Hepatocyte (in vitro differentiated cells): Measurements from ENCODE around the gene CD72. TPM values are rescaled to one million over a fixed set of nuclear protein-coding genes. Genes with fewer than 3 reads are reported as not detected.
A peak's percentile ranks its signal among the peaks of the same experiment; 100 is the strongest.

ENCODE experiments used
- DNase-seq: peaks from one replicate; pipeline ENCODE4 v3.0.0-alpha.2; 2016; ENCODE audit warnings: low spot score
- H2AFZ ChIP-seq: fragments of 200-600 bp; sonication (generic); 2 replicates; pipeline ENCODE4 v1.6.0; 2016; ENCODE audit warnings: antibody characterized with exemption, mild to moderate bottlenecking
- H3K27ac ChIP-seq: fragments of 200-600 bp; sonication (generic); 2 replicates; pipeline ENCODE4 v1.5.1; 2016; ENCODE audit warnings: mild to moderate bottlenecking
- H3K27me3 ChIP-seq: fragments of 200-600 bp; sonication (generic); 2 replicates; pipeline ENCODE4 v1.6.1; 2016
- H3K36me3 ChIP-seq: fragments of 200-600 bp; sonication (generic); replicated peaks from 2 replicates; pipeline ENCODE4 v1.5.1; 2016; ENCODE audit warnings: low read depth; ENCODE audit not compliant: insufficient read depth
- H3K4me1 ChIP-seq: fragments of 200-600 bp; sonication (generic); 2 replicates; pipeline ENCODE4 v1.5.1; 2016; ENCODE audit warnings: mild to moderate bottlenecking, moderate library complexity; ENCODE audit not compliant: insufficient read depth
- H3K4me2 ChIP-seq: fragments of 200-600 bp; sonication (generic); 2 replicates; pipeline ENCODE4 v1.6.0; 2016
- H3K4me3 ChIP-seq: fragments of 200-600 bp; sonication (generic); 2 replicates; pipeline ENCODE4 v1.5.1; 2016; ENCODE audit warnings: mild to moderate bottlenecking
- H3K79me2 ChIP-seq: fragments of 200-600 bp; sonication (generic); 2 replicates; pipeline ENCODE4 v1.6.0; 2017; ENCODE audit warnings: mild to moderate bottlenecking
- H3K9me2 ChIP-seq: fragments of 200-600 bp; sonication (generic); replicated peaks from 2 replicates; pipeline ENCODE4 v1.6.0; 2017; ENCODE audit warnings: mild to moderate bottlenecking; ENCODE audit not compliant: insufficient read depth
- H3K9me3 ChIP-seq: fragments of 200-600 bp; sonication (generic); 2 replicates; pipeline ENCODE4 v1.5.1; 2016; ENCODE audit warnings: low read depth, mild to moderate bottlenecking
- H4K20me1 ChIP-seq: fragments of 200-600 bp; sonication (generic); 2 replicates; pipeline ENCODE4 v1.6.0; 2016; ENCODE audit warnings: mild to moderate bottlenecking; ENCODE audit not compliant: insufficient read depth, poor library complexity, severe bottlenecking
- CTCF ChIP-seq: fragments of 200-600 bp; sonication (generic); IDR thresholded peaks from 2 replicates; pipeline ENCODE4 v1.5.1; 2016; ENCODE audit warnings: antibody characterized with exemption, mild to moderate bottlenecking; ENCODE audit not compliant: poor library complexity
- EZH2 ChIP-seq: fragments of 200-600 bp; sonication (generic); IDR thresholded peaks from 2 replicates; pipeline ENCODE4 v1.6.1; 2016; ENCODE audit warnings: antibody characterized with exemption, mild to moderate bottlenecking, borderline replicate concordance
- EZH2phosphoT487 ChIP-seq: fragments of 200-600 bp; sonication (generic); IDR thresholded peaks from one replicate; pipeline ENCODE4 v1.6.1; 2018; ENCODE audit warnings: antibody characterized with exemption, mild to moderate bottlenecking, low read depth, moderate library complexity; ENCODE audit not compliant: unreplicated experiment, severe bottlenecking
- WGBS: methylation state at CpG from one replicate; pipeline ENCODE4 v1.1.6; 2016; ENCODE audit warnings: low lambda C conversion rate; ENCODE audit errors: missing lambda C conversion rate; 5-methylcytosine and 5-hydroxymethylcytosine counted together
- polyA plus RNA-seq: library from polyadenylated mRNA; unstranded; fragments of >200 nt; fragmentation: Nextera tagmentation; extraction: Ambion mirVana; gene quantifications from 2 replicates; pipeline ENCODE4 v1.2.1, GENCODE V29; 2016
- total RNA-seq: library from RNA; depleted of rRNA; stranded (reverse); fragments of >200 nt; gene quantifications from 2 replicates; pipeline ENCODE4 v1.2.3, GENCODE V29; 2014

CD72 gene
- total and polyA plus RNA-seq, 2 experiments from 2014 or later, result 1.1 to 1.9 TPM

GRCh38 chr9:35566417-35566816, 51.8 kb downstream of the CD72 start:
- Histone ChIP-seq H3K4me1 (no peaks in the 10 kb centered on the region), H4K20me1 (no peaks in the 10 kb centered on the region), H3K4me3 (no peak overlapping the region), H3K27me3 (no peaks in the 10 kb centered on the region), H3K9me3 (no peaks in the 10 kb centered on the region), H3K79me2 (no peaks in the 10 kb centered on the region), H3K4me2 (no peak overlapping the region), H3K36me3 (no peaks in the 10 kb centered on the region), H3K9me2 (no peaks in the 10 kb centered on the region), H3K27ac (no peak overlapping the region), H2AFZ (no peak overlapping the region)
- no peak for DNase-seq
- TF ChIP-seq CTCF (no peak), EZH2 (no peak), EZH2phosphoT487 (no peak)
- WGBS, result 86% methylated on average over 2 of the region's 2 CpGs

GRCh38 chr9:35564658-35565061, 53.6 kb downstream of the CD72 start:
- Histone ChIP-seq H3K9me2 (no peaks in the 10 kb centered on the region), H3K4me2 (no peak overlapping the region), H3K27ac (no peak overlapping the region), H3K4me1 (no peaks in the 10 kb centered on the region), H3K27me3 (no peaks in the 10 kb centered on the region), H4K20me1 (no peaks in the 10 kb centered on the region), H3K79me2 (no peaks in the 10 kb centered on the region), H3K4me3 (no peak overlapping the region), H3K9me3 (no peaks in the 10 kb centered on the region), H2AFZ (no peak overlapping the region), H3K36me3 (no peaks in the 10 kb centered on the region)
- 90% methylated on average over 7 of the region's 7 CpGs for WGBS
- no peak for DNase-seq
- TF ChIP-seq CTCF, result no peak
- TF ChIP-seq EZH2phosphoT487, result no peak
- no peak for TF ChIP-seq EZH2

- Histone ChIP-seq H3K79me2 (no peaks in the 10 kb centered on the region), H2AFZ (no peak overlapping the region), H4K20me1 (no peaks in the 10 kb centered on the region), H3K9me3 (no peaks in the 10 kb centered on the region), H3K4me3 (no peak overlapping the region), H3K4me2 (no peak overlapping the region), H3K4me1 (no peaks in the 10 kb centered on the region), H3K9me2 (no peaks in the 10 kb centered on the region), H3K36me3 (no peaks in the 10 kb centered on the region), H3K27me3 (no peaks in the 10 kb centered on the region), H3K27ac (no peak overlapping the region)
- peak; percentile 62 for DNase-seq
- TF ChIP-seq EZH2phosphoT487 (no peak), EZH2 (no peak), CTCF (no peak)
- WGBS, result 39% methylated on average over 10 of the region's 14 CpGs
Observed at GRCh38 chr9:35563791-35564197, 54.4 kb downstream of the CD72 start.
